ENCODE data around the gene HECW1.

DNA sequence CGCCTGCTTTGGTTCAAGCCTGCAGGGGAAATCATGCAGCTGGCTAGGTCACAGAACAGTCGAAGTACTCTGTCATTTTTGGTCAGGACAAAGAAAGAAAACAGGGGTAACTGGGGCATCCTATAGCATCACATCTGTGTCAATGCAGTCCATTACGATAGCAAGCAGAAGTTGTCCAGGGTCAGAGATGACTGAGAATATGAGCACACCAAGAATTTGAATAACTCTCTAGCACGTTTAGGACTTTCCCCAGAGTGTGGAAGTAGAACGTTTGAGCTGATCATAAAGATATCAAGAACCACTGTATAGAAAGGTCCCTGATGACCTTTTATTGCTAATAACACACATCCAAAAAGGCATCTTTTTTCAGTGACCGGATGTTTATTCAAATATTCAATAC is 12.7 kb upstream of the HECW1 start:
- TF ChIP-seq, protein P1, sequence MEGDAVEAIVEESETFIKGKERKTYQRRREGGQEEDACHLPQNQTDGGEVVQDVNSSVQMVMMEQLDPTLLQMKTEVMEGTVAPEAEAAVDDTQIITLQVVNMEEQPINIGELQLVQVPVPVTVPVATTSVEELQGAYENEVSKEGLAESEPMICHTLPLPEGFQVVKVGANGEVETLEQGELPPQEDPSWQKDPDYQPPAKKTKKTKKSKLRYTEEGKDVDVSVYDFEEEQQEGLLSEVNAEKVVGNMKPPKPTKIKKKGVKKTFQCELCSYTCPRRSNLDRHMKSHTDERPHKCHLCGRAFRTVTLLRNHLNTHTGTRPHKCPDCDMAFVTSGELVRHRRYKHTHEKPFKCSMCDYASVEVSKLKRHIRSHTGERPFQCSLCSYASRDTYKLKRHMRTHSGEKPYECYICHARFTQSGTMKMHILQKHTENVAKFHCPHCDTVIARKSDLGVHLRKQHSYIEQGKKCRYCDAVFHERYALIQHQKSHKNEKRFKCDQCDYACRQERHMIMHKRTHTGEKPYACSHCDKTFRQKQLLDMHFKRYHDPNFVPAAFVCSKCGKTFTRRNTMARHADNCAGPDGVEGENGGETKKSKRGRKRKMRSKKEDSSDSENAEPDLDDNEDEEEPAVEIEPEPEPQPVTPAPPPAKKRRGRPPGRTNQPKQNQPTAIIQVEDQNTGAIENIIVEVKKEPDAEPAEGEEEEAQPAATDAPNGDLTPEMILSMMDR (IDR thresholded peaks at IDR 0.05), result no peak
- TF ChIP-seq POLR2A (IDR thresholded peaks at IDR 0.05), result no peak

All from lower leg skin (tissue), 3 donors.